WTC11 (cell line): Measurements from ENCODE around the gene CBFA2T2. TPM values are rescaled to one million over a fixed set of nuclear protein-coding genes. Genes with fewer than 3 reads are reported as not detected.
"Not testable (repeated sequence)": the region's sequence is repeated elsewhere in the genome, so short reads cannot be mapped to it uniquely, and the experiment has no call there.

Experiments
- ATAC-seq: fragments of 200-7000 bp; cut with Tn5 transposase; 2 replicates; pipeline ENCODE4 v1.10.0; 2021; ENCODE audit warnings: mild to moderate bottlenecking, moderate library complexity
- CTCF ChIA-PET: fragments of 300-600 bp; sonication (Branson Sonifier 250); formaldehyde crosslinking; loops from one replicate; lab custom pipeline; 2021; ENCODE audit warnings: antibody characterized with exemption; lab: Charles Lee
- POLR2A ChIA-PET: fragments of 350-600 bp; sonication (Branson Sonifier 250); formaldehyde crosslinking; loops from one replicate; lab custom pipeline; 2021; ENCODE audit warnings: antibody characterized with exemption; lab: Charles Lee
- DNase-seq: peaks from one replicate; pipeline ENCODE4 v3.0.0; 2021; ENCODE audit warnings: low spot score
- H3K27ac Mint-ChIP-seq: 2 replicates; pipeline ENCODE4 v1.8.0; 2021; ENCODE audit warnings: mixed read lengths
- H3K27me3 Mint-ChIP-seq: 2 replicates; pipeline ENCODE4 v1.8.0; 2021; ENCODE audit warnings: low read depth, mild to moderate bottlenecking, moderate library complexity, mixed read lengths
- H3K36me3 Mint-ChIP-seq: 2 replicates; pipeline ENCODE4 v1.8.0; 2021; ENCODE audit warnings: mixed read lengths
- H3K4me1 Mint-ChIP-seq: 2 replicates; pipeline ENCODE4 v1.8.0; 2022; ENCODE audit warnings: mixed read lengths
- H3K4me3 Mint-ChIP-seq: 2 replicates; pipeline ENCODE4 v1.8.0; 2021; ENCODE audit warnings: mild to moderate bottlenecking, moderate library complexity, mixed read lengths
- H3K9me3 Mint-ChIP-seq: 2 replicates; pipeline ENCODE4 v1.8.0; 2021; ENCODE audit warnings: mixed read lengths
- GTF2I ChIP-seq: fragments of 250-450 bp; sonication (Bioruptor Pico); conservative IDR thresholded peaks from 2 replicates; pipeline ENCODE4 v1.4.0; 2021; ENCODE audit warnings: mild to moderate bottlenecking
- KAT7 ChIP-seq: sonication (generic); formaldehyde crosslinking; IDR thresholded peaks from 2 replicates; pipeline ENCODE4 v1.8.1; 2023; ENCODE audit warnings: missing genetic modification reagents, mild to moderate bottlenecking, borderline replicate concordance
- MYBL2 ChIP-seq: sonication (generic); formaldehyde crosslinking; IDR thresholded peaks from 2 replicates; pipeline ENCODE4 v1.8.1; 2023; ENCODE audit warnings: mild to moderate bottlenecking, moderate library complexity, missing genetic modification reagents
- NR3C1 ChIP-seq: sonication (generic); formaldehyde crosslinking; conservative IDR thresholded peaks from 2 replicates; pipeline ENCODE4 v1.8.1; 2023; ENCODE audit warnings: low read depth, mild to moderate bottlenecking, missing genetic modification reagents
- OVOL2 ChIP-seq: fragments of 250-450 bp; sonication (Bioruptor Pico); IDR thresholded peaks from 2 replicates; pipeline ENCODE4 v1.9.0; 2021; ENCODE audit warnings: mild to moderate bottlenecking, borderline replicate concordance
- RORB ChIP-seq: fragments of 250-450 bp; sonication (Bioruptor Pico); IDR thresholded peaks from 2 replicates; pipeline ENCODE4 v1.9.0; 2021; ENCODE audit warnings: mild to moderate bottlenecking
- SMAD4 ChIP-seq: sonication (generic); formaldehyde crosslinking; IDR thresholded peaks from 2 replicates; pipeline ENCODE4 v1.8.0; 2022; ENCODE audit warnings: mild to moderate bottlenecking, missing genetic modification reagents
- TCF7 ChIP-seq: sonication (generic); formaldehyde crosslinking; IDR thresholded peaks from 2 replicates; pipeline ENCODE4 v1.8.0; 2022; ENCODE audit warnings: mild to moderate bottlenecking, low read depth, missing genetic modification reagents, moderate library complexity
- TEAD4 ChIP-seq: sonication (generic); formaldehyde crosslinking; IDR thresholded peaks from 2 replicates; pipeline ENCODE4 v1.8.0; 2022; ENCODE audit warnings: mild to moderate bottlenecking, missing genetic modification reagents
- TP53 ChIP-seq: sonication (generic); formaldehyde crosslinking; IDR thresholded peaks from 2 replicates; pipeline ENCODE4 v1.8.1; 2023; ENCODE audit warnings: mild to moderate bottlenecking, missing genetic modification reagents
- total RNA-seq: library from RNA; stranded (reverse); gene quantifications from 3 replicates; pipeline ENCODE4 v1.2.3, GENCODE V29; 2021
- TF ChIP-seq, protein P1 (sequence below): sonication (generic); formaldehyde crosslinking; IDR thresholded peaks from 2 replicates; pipeline ENCODE4 v1.8.1; 2023; ENCODE audit warnings: mild to moderate bottlenecking, missing genetic modification reagents, borderline replicate concordance
- TF ChIP-seq, protein P2 (sequence below): sonication (generic); formaldehyde crosslinking; IDR thresholded peaks from 2 replicates; pipeline ENCODE4 v1.8.1; 2023; ENCODE audit warnings: mild to moderate bottlenecking, moderate library complexity, missing genetic modification reagents
- TF ChIP-seq, protein P3 (sequence below): fragments of 250-450 bp; sonication (Bioruptor Pico); IDR thresholded peaks from 2 replicates; pipeline ENCODE4 v1.9.0; 2021; ENCODE audit warnings: moderate library complexity, mild to moderate bottlenecking, inconsistent platforms, borderline replicate concordance
- TF ChIP-seq, protein P4 (sequence below): sonication (generic); formaldehyde crosslinking; conservative IDR thresholded peaks from 2 replicates; pipeline ENCODE4 v1.8.1; 2022; ENCODE audit warnings: mild to moderate bottlenecking, missing genetic modification reagents
- TF ChIP-seq, protein P5 (sequence below): fragments of 250-450 bp; sonication (Bioruptor Pico); IDR thresholded peaks from 2 replicates; pipeline ENCODE4 v1.9.0; 2021; ENCODE audit warnings: mild to moderate bottlenecking, borderline replicate concordance
- TF ChIP-seq, protein P6 (sequence below): sonication (generic); formaldehyde crosslinking; IDR thresholded peaks from 2 replicates; pipeline ENCODE4 v1.8.1; 2022; ENCODE audit warnings: low read depth, missing genetic modification reagents, borderline replicate concordance

CBFA2T2 gene
- total RNA-seq, 1 experiment from 2014 or later: 22.1 TPM

DNA sequence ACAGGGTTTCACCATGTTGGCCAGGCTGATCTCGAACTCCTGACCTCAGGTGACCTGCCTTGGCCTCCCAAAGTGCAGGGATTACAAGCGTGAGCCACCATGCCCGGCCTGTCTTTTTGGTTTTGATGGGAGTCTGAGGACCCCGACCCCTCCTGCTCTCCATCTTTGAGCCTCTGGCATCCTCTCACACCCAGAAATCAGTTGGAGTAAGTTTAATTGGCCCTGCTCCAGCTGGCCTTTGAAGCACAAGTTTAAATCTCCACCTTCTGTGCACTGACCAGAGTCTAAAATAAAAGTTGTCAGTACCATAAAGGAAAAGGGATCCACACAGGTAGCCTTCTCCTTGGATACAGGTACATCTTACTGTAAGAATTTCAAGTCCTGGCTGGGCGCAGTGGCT, 156.3 kb downstream of the CBFA2T2 start:
- CTCF ChIA-PET: interaction anchor here (1.1 kb wide), 1 partner anchor 189 kb away, joined by 8 read pairs; no protein-coding TSS in a partner anchor
- H3K27me3 Mint-ChIP-seq: no peaks in the 10 kb centered on the region
- no peak for ATAC-seq
- TF ChIP-seq KAT7 (CRISPR knock-in tag) (no peak), TP53 (CRISPR knock-in tag) (no peak), SMAD4 (CRISPR knock-in tag) (no peak), RORB (CRISPR knock-in tag) (no peak), MYBL2 (CRISPR knock-in tag) (no peak)
- TF ChIP-seq, protein P1, sequence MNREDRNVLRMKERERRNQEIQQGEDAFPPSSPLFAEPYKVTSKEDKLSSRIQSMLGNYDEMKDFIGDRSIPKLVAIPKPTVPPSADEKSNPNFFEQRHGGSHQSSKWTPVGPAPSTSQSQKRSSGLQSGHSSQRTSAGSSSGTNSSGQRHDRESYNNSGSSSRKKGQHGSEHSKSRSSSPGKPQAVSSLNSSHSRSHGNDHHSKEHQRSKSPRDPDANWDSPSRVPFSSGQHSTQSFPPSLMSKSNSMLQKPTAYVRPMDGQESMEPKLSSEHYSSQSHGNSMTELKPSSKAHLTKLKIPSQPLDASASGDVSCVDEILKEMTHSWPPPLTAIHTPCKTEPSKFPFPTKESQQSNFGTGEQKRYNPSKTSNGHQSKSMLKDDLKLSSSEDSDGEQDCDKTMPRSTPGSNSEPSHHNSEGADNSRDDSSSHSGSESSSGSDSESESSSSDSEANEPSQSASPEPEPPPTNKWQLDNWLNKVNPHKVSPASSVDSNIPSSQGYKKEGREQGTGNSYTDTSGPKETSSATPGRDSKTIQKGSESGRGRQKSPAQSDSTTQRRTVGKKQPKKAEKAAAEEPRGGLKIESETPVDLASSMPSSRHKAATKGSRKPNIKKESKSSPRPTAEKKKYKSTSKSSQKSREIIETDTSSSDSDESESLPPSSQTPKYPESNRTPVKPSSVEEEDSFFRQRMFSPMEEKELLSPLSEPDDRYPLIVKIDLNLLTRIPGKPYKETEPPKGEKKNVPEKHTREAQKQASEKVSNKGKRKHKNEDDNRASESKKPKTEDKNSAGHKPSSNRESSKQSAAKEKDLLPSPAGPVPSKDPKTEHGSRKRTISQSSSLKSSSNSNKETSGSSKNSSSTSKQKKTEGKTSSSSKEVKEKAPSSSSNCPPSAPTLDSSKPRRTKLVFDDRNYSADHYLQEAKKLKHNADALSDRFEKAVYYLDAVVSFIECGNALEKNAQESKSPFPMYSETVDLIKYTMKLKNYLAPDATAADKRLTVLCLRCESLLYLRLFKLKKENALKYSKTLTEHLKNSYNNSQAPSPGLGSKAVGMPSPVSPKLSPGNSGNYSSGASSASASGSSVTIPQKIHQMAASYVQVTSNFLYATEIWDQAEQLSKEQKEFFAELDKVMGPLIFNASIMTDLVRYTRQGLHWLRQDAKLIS (CRISPR knock-in tag): no peak
- TF ChIP-seq, protein P2, sequence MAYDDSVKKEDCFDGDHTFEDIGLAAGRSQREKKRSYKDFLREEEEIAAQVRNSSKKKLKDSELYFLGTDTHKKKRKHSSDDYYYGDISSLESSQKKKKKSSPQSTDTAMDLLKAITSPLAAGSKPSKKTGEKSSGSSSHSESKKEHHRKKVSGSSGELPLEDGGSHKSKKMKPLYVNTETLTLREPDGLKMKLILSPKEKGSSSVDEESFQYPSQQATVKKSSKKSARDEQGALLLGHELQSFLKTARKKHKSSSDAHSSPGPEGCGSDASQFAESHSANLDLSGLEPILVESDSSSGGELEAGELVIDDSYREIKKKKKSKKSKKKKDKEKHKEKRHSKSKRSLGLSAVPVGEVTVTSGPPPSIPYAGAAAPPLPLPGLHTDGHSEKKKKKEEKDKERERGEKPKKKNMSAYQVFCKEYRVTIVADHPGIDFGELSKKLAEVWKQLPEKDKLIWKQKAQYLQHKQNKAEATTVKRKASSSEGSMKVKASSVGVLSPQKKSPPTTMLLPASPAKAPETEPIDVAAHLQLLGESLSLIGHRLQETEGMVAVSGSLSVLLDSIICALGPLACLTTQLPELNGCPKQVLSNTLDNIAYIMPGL: no peak
- TF ChIP-seq, protein P3, sequence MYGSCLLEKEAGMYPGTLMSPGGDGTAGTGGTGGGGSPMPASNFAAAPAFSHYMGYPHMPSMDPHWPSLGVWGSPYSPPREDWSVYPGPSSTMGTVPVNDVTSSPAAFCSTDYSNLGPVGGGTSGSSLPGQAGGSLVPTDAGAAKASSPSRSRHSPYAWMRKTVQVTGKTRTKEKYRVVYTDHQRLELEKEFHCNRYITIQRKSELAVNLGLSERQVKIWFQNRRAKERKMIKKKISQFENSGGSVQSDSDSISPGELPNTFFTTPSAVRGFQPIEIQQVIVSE (CRISPR knock-in tag): no peak
- POLR2A ChIA-PET: no interaction called here
- peaks cover 18% of the 10 kb centered on the region for H3K36me3 Mint-ChIP-seq
- no peak overlapping the region for H3K27ac Mint-ChIP-seq
- H3K4me1 Mint-ChIP-seq: peaks cover 10% of the 10 kb centered on the region
- DNase-seq: no peak
- no peaks in the 10 kb centered on the region for H3K9me3 Mint-ChIP-seq
- H3K4me3 Mint-ChIP-seq: no peak overlapping the region

DNA sequence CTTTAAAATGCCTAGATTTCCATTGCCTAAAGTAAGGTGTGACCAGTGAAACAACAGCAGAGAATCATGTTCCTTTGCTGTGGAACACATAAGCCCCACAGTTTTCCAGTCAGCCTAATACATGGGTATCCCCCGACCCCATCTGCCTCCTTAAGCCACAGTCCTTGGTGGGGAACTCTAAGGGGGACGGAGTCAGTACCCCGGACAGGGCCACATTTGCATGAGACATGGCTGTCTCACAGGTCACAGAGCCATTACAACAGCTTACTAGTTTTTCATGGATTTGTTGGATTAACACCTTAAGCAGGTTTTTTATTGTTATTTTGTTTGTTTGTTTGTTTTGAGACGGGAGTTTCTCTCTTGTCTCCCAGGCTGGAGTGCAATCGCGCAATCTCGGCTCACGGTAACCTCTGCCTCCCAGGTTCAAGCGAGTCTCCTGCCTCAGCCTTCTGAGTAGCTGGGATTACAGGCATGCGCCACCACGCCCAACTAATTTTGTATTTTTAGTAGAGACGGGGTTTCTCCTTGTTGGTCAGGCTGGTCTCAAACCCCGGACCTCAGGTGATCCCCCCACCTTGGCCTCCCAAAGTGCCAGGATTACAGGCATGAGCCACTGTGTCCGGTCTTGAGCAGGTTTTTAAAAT, 157.2 kb downstream of the CBFA2T2 start:
- peak; percentile 88 for ATAC-seq
- H3K4me3 Mint-ChIP-seq, H3K9me3 Mint-ChIP-seq, H3K27me3 Mint-ChIP-seq, H3K4me1 Mint-ChIP-seq: not testable (repeated sequence)
- peak; percentile 51 for DNase-seq
- ChIA-PET CTCF (interaction anchor here (0.8 to 1.1 kb wide), 4 partner anchors 20 to 203 kb away, joined by 3 to 8 read pairs (median 4); partner anchors contain the start of genes ACTL10 and SNTA1), POLR2A (interaction anchor here (1.1 kb wide), 1 partner anchor 20 kb away, joined by 3 read pairs; the partner anchor contains the start of gene ACTL10)
- H3K27ac Mint-ChIP-seq: peak overlapping the region; percentile 49; the same call in 1 of the 2 replicates
- peaks cover 15% of the 10 kb centered on the region for H3K36me3 Mint-ChIP-seq

DNA sequence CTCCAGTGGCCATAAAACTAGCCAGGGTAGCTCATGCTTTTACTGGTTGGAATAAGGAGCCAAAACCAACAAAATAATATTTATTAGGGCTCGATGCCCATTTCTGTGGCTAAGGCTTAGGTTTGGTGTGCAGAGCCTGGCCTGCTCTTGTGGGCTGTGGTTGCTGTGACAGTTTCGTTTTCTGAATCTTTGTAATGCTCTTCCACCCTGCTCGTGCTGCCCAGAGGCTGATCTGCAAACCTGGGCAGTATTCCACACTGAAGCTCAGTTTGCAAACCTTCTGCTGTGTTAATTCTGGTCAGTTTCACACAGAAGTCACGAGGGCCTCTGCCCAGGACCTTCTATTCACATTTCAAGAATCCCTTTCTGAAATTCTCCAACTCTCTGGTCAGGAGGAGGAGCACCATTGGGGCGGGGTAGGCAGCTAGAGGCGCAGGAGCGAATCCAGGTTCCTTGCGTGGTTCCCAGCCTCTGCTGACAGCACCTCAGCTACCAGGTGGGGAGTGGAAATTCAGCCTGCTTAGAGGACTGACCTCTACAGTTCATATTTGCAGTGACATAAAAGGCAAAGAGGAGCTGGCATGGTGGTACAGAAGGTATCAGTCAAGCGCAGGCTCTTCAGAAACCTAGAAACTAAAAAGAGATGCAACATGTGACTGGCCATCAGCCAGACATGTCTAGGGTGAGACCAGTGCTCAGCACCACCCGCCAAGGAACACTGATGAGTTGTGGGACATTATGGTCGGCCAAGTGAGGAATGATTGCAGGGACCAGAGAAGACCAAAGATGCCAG, 157.9 kb downstream of the CBFA2T2 start:
- H3K4me1 Mint-ChIP-seq: peaks cover 11% of the 10 kb centered on the region
- no peak for DNase-seq
- no peaks in the 10 kb centered on the region for H3K9me3 Mint-ChIP-seq
- no peaks in the 10 kb centered on the region for H3K27me3 Mint-ChIP-seq
- CTCF ChIA-PET: interaction anchor here (0.8 to 1.7 kb wide), 4 partner anchors 19 to 204 kb away, joined by 3 to 9 read pairs (median 4); partner anchors contain the start of genes ACTL10 and SNTA1
- H3K4me3 Mint-ChIP-seq: no peak overlapping the region
- POLR2A ChIA-PET: interaction anchor here (1.1 kb wide), 1 partner anchor 19 kb away, joined by 3 read pairs; the partner anchor contains the start of gene ACTL10
- H3K36me3 Mint-ChIP-seq: peaks cover 15% of the 10 kb centered on the region
- no peak overlapping the region for H3K27ac Mint-ChIP-seq
- ATAC-seq: no peak
- TF ChIP-seq TCF7: no peak
- no peak for TF ChIP-seq SMAD4 (CRISPR knock-in tag)
- no peak for TF ChIP-seq NR3C1 (CRISPR knock-in tag)
- TF ChIP-seq, protein P4, sequence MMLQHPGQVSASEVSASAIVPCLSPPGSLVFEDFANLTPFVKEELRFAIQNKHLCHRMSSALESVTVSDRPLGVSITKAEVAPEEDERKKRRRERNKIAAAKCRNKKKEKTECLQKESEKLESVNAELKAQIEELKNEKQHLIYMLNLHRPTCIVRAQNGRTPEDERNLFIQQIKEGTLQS (CRISPR knock-in tag): no peak
- TF ChIP-seq TEAD4 (CRISPR knock-in tag): no peak
- TF ChIP-seq OVOL2 (CRISPR knock-in tag): no peak
- TF ChIP-seq, protein P5, sequence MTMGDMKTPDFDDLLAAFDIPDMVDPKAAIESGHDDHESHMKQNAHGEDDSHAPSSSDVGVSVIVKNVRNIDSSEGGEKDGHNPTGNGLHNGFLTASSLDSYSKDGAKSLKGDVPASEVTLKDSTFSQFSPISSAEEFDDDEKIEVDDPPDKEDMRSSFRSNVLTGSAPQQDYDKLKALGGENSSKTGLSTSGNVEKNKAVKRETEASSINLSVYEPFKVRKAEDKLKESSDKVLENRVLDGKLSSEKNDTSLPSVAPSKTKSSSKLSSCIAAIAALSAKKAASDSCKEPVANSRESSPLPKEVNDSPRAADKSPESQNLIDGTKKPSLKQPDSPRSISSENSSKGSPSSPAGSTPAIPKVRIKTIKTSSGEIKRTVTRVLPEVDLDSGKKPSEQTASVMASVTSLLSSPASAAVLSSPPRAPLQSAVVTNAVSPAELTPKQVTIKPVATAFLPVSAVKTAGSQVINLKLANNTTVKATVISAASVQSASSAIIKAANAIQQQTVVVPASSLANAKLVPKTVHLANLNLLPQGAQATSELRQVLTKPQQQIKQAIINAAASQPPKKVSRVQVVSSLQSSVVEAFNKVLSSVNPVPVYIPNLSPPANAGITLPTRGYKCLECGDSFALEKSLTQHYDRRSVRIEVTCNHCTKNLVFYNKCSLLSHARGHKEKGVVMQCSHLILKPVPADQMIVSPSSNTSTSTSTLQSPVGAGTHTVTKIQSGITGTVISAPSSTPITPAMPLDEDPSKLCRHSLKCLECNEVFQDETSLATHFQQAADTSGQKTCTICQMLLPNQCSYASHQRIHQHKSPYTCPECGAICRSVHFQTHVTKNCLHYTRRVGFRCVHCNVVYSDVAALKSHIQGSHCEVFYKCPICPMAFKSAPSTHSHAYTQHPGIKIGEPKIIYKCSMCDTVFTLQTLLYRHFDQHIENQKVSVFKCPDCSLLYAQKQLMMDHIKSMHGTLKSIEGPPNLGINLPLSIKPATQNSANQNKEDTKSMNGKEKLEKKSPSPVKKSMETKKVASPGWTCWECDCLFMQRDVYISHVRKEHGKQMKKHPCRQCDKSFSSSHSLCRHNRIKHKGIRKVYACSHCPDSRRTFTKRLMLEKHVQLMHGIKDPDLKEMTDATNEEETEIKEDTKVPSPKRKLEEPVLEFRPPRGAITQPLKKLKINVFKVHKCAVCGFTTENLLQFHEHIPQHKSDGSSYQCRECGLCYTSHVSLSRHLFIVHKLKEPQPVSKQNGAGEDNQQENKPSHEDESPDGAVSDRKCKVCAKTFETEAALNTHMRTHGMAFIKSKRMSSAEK (CRISPR knock-in tag): no peak
- TF ChIP-seq, protein P6, sequence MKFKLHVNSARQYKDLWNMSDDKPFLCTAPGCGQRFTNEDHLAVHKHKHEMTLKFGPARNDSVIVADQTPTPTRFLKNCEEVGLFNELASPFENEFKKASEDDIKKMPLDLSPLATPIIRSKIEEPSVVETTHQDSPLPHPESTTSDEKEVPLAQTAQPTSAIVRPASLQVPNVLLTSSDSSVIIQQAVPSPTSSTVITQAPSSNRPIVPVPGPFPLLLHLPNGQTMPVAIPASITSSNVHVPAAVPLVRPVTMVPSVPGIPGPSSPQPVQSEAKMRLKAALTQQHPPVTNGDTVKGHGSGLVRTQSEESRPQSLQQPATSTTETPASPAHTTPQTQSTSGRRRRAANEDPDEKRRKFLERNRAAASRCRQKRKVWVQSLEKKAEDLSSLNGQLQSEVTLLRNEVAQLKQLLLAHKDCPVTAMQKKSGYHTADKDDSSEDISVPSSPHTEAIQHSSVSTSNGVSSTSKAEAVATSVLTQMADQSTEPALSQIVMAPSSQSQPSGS (CRISPR knock-in tag): no peak
- no peak for TF ChIP-seq GTF2I (CRISPR knock-in tag)
